HG03196 (cell line): ENCODE data around the gene HPSE.
"Not testable (repeated sequence)": the region's sequence is repeated elsewhere in the genome, so short reads cannot be mapped to it uniquely, and the experiment has no call there.

Experiments used
- ATAC-seq: cut with Tn5 transposase; IDR thresholded peaks from one replicate; pipeline ENCODE4 v1.9.1; 2021; ENCODE audit not compliant: unreplicated experiment

HPSE gene

GRCh38 chr4:83284193-83285054, 50.2 kb downstream of the HPSE start, which contains the start of gene COQ2:
COQ2 (minus strand) TSS chr4:83284798; CDS start chr4:83284764, 34 bp downstream.
- ATAC-seq = peak; percentile 84

- ATAC-seq = no peak
Measured at GRCh38 chr4:83283181-83283580, 51.5 kb downstream of the HPSE start.

GRCh38 chr4:83282049-83282535, 52.6 kb downstream of the HPSE start:
- ATAC-seq = no peak

GRCh38 chr4:83281307-83281706, 53.3 kb downstream of the HPSE start:
- ATAC-seq = no peak

GRCh38 chr4:83276299-83277040, 58.2 kb downstream of the HPSE start:
- ATAC-seq = peak; percentile 68

- not testable (repeated sequence) for ATAC-seq
Measured at GRCh38 chr4:83273926-83274325, 60.7 kb downstream of the HPSE start.

- ATAC-seq = peak; percentile 82
Measured at GRCh38 chr4:83272900-83273299, 61.7 kb downstream of the HPSE start.

- ATAC-seq = no peak
Measured at GRCh38 chr4:83269256-83269655, 65.4 kb downstream of the HPSE start.

- ATAC-seq = no peak
Measured at GRCh38 chr4:83268491-83268890, 66.2 kb downstream of the HPSE start.

- ATAC-seq = no peak
Measured at GRCh38 chr4:83267830-83268475, 66.7 kb downstream of the HPSE start.

GRCh38 chr4:83267121-83267829, 67.4 kb downstream of the HPSE start:
- no peak for ATAC-seq

- ATAC-seq = no peak
Measured at GRCh38 chr4:83266689-83267088, 68.0 kb downstream of the HPSE start.

- ATAC-seq = no peak
Measured at GRCh38 chr4:83263106-83263505, 71.5 kb downstream of the HPSE start.

- no peak for ATAC-seq
Measured at GRCh38 chr4:83262682-83263081, 72.0 kb downstream of the HPSE start.

GRCh38 chr4:83261307-83261706, 73.3 kb downstream of the HPSE start:
- no peak for ATAC-seq

GRCh38 chr4:83259586-83259985, 75.1 kb downstream of the HPSE start:
- no peak for ATAC-seq

- ATAC-seq = no peak
Measured at GRCh38 chr4:83258461-83258860, 76.2 kb downstream of the HPSE start.

- no peak for ATAC-seq
Measured at GRCh38 chr4:83257811-83258210, 76.8 kb downstream of the HPSE start.

GRCh38 chr4:83255584-83255983, 79.1 kb downstream of the HPSE start:
- ATAC-seq = no peak

- peak; percentile 41 for ATAC-seq
Measured at GRCh38 chr4:83252782-83253405, 81.8 kb downstream of the HPSE start.
